ENCODE data around the gene DOCK9. TPM values are rescaled to one million over a fixed set of nuclear protein-coding genes. Genes with fewer than 3 reads are reported as not detected.

Gene DOCK9
- total and polyA plus RNA-seq, 4 donors, result 48.8 to 193 (median 133) TPM

GRCh38 chr13:98866882-98867281 is 111.0 kb downstream of the DOCK9 start:
- Histone ChIP-seq H3K9ac (ENCODE audit: insufficient read depth in 1 of 2, low read length in 2 of 2) (no peak overlapping the region), H3K36me3 (ENCODE audit: control insufficient read depth in 4 of 4, insufficient read depth in 4 of 4, low read length in 4 of 4) (peaks cover 0 to 28% (median 10%) of the 10 kb centered on the region in 4 donors), H3K9me3 (ENCODE audit: control insufficient read depth in 4 of 4, insufficient read depth in 3 of 4, low read length in 3 of 4) (no peaks in the 10 kb centered on the region), H3K27me3 (ENCODE audit: control insufficient read depth in 3 of 3, insufficient read depth in 3 of 3, low read length in 2 of 3) (no peaks in the 10 kb centered on the region), H3K4me3 (no peak overlapping the region), H3K27ac (ENCODE audit: low read depth in 1 of 2, low read length in 1 of 2) (no peak overlapping the region), H3K4me1 (ENCODE audit: control insufficient read depth in 5 of 5, insufficient read depth in 5 of 5, low read length in 5 of 5) (peaks cover 0 to 1% (median 0%) of the 10 kb centered on the region in 5 donors)
- DNase-seq (no peak), ATAC-seq (ENCODE audit: insufficient read depth, low FRiP score) (no peak)
- no peak for TF ChIP-seq CTCF (IDR thresholded peaks at IDR 0.05; ENCODE audit: control extremely low read depth, extremely low read depth)
- 98 to 100% methylated on average over 1 of the region's 1 CpG for WGBS, 2 donors

- Histone ChIP-seq H3K36me3 (ENCODE audit: control insufficient read depth in 4 of 4, insufficient read depth in 4 of 4, low read length in 4 of 4) (peaks cover 0 to 21% (median 7%) of the 10 kb centered on the region in 4 donors), H3K9ac (ENCODE audit: insufficient read depth in 1 of 2, low read length in 2 of 2) (no peak overlapping the region), H3K4me3 (no peak overlapping the region), H3K4me1 (ENCODE audit: control insufficient read depth in 5 of 5, insufficient read depth in 5 of 5, low read length in 5 of 5) (no peaks in the 10 kb centered on the region), H3K9me3 (ENCODE audit: control insufficient read depth in 4 of 4, insufficient read depth in 3 of 4, low read length in 3 of 4) (no peaks in the 10 kb centered on the region), H3K27me3 (ENCODE audit: control insufficient read depth in 3 of 3, insufficient read depth in 3 of 3, low read length in 2 of 3) (no peaks in the 10 kb centered on the region), H3K27ac (ENCODE audit: low read depth in 1 of 2, low read length in 1 of 2) (no peak overlapping the region)
- no peak for TF ChIP-seq CTCF (IDR thresholded peaks at IDR 0.05; ENCODE audit: control extremely low read depth, extremely low read depth)
- DNase-seq (no peak), ATAC-seq (ENCODE audit: insufficient read depth, low FRiP score) (no peak)
- WGBS, 2 donors, result 65 to 77% methylated on average over 6 of the region's 6 CpGs
Observed at GRCh38 chr13:98860491-98860890, 117.4 kb downstream of the DOCK9 start.

- Histone ChIP-seq H3K4me3 (no peak overlapping the region), H3K9me3 (ENCODE audit: control insufficient read depth in 4 of 4, insufficient read depth in 3 of 4, low read length in 3 of 4) (no peaks in the 10 kb centered on the region), H3K27me3 (ENCODE audit: control insufficient read depth in 3 of 3, insufficient read depth in 3 of 3, low read length in 2 of 3) (no peaks in the 10 kb centered on the region), H3K4me1 (ENCODE audit: control insufficient read depth in 5 of 5, insufficient read depth in 5 of 5, low read length in 5 of 5) (peaks cover 0 to 1% (median 0%) of the 10 kb centered on the region in 5 donors), H3K27ac (ENCODE audit: low read depth in 1 of 2, low read length in 1 of 2) (no peak overlapping the region), H3K9ac (ENCODE audit: insufficient read depth in 1 of 2, low read length in 2 of 2) (no peak overlapping the region), H3K36me3 (ENCODE audit: control insufficient read depth in 4 of 4, insufficient read depth in 4 of 4, low read length in 4 of 4) (peaks cover 0 to 29% (median 7%) of the 10 kb centered on the region in 4 donors)
- TF ChIP-seq CTCF (IDR thresholded peaks at IDR 0.05; ENCODE audit: control extremely low read depth, extremely low read depth), result no peak
- 67 to 70% methylated on average over 4 of the region's 4 CpGs for WGBS, 2 donors
- ATAC-seq (ENCODE audit: insufficient read depth, low FRiP score) (no peak), DNase-seq (no peak)
Observed at GRCh38 chr13:98858191-98858590, 119.7 kb downstream of the DOCK9 start.

- Histone ChIP-seq H3K9ac (ENCODE audit: insufficient read depth in 1 of 2, low read length in 2 of 2) (no peak overlapping the region), H3K4me1 (ENCODE audit: control insufficient read depth in 5 of 5, insufficient read depth in 5 of 5, low read length in 5 of 5) (peaks cover 0 to 1% (median 0%) of the 10 kb centered on the region in 5 donors), H3K9me3 (ENCODE audit: control insufficient read depth in 4 of 4, insufficient read depth in 3 of 4, low read length in 3 of 4) (no peaks in the 10 kb centered on the region), H3K36me3 (ENCODE audit: control insufficient read depth in 4 of 4, insufficient read depth in 4 of 4, low read length in 4 of 4) (peaks cover 0 to 23% (median 3%) of the 10 kb centered on the region in 4 donors), H3K27me3 (ENCODE audit: control insufficient read depth in 3 of 3, insufficient read depth in 3 of 3, low read length in 2 of 3) (no peaks in the 10 kb centered on the region), H3K27ac (ENCODE audit: low read depth in 1 of 2, low read length in 1 of 2) (no peak overlapping the region), H3K4me3 (no peak overlapping the region)
- no peak for TF ChIP-seq CTCF (IDR thresholded peaks at IDR 0.05; ENCODE audit: control extremely low read depth, extremely low read depth)
- WGBS, 2 donors, result 53 to 75% methylated on average over 5 of the region's 5 CpGs
- ATAC-seq (ENCODE audit: insufficient read depth, low FRiP score) (no peak), DNase-seq (no peak)
Observed at GRCh38 chr13:98856983-98857382, 120.9 kb downstream of the DOCK9 start.

Data from lung (tissue), 12 donors.